ENCODE results near the gene TSPOAP1. TPM values are rescaled to one million over a fixed set of nuclear protein-coding genes. Genes with fewer than 3 reads are reported as not detected.

The TSPOAP1 gene
- total RNA-seq, 1 experiment from 2014 or later: 4.3 TPM

DNA sequence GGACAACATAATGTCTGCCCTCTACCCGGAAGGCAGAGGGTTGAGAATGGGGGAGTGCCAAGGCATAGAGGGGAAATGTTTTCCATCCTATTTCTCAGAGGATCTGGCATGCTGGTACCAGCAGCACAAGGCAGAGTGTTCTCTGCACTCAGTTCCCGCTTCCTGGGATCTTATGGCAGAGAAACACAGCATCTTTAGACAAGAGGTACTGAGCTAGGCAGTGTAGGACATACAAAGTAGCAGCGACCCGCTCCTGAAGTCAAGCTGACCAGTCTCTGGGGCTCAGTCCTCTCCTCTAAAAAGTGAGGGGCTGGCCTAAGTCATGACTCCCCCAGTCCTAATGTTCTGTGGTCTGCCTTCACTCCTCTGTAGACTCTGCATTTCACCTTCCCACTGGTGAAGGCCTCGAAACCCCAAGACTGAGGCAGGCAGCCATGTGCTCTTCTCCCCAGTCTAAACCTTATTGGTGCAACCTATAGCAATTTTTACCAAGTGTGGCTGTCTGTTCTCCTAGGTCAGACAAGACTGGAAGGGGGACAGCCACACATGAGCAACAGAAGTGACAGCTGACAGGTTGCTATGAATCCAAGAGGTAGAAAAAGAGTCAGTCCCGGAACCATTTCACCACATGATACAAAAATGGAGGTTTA lies 11.3 kb upstream of the TSPOAP1 start:
- Histone ChIP-seq H3K9me2 (replicated peaks; ENCODE audit: low read length) (no peaks in the 10 kb centered on the region), H4K20me1 (ENCODE audit: low read length) (no peaks in the 10 kb centered on the region), H2AFZ (ENCODE audit: low read length) (no peak overlapping the region), H3K4me2 (ENCODE audit: low read length) (no peak overlapping the region), H3F3A (ENCODE audit: low read length, unreplicated experiment) (no peaks in the 10 kb centered on the region), H3K4me1 (ENCODE audit: insufficient read depth, low read length) (peaks cover 6% of the 10 kb centered on the region; the same call in 1 of the 2 replicates), H3K9me3 (ENCODE audit: low read length) (no peaks in the 10 kb centered on the region), H3K4me3 (ENCODE audit: low read length) (no peak overlapping the region), H3K9ac (ENCODE audit: low read length) (no peak overlapping the region), H3K27ac (ENCODE audit: low read length) (no peak overlapping the region), H3K27me3 (ENCODE audit: low read length) (no peaks in the 10 kb centered on the region), H3K79me2 (ENCODE audit: low read length) (no peaks in the 10 kb centered on the region), H3K36me3 (ENCODE audit: low read depth, low read length) (peaks cover 10% of the 10 kb centered on the region)
- TF ChIP-seq EZH2phosphoT487 (IDR thresholded peaks at IDR 0.05; ENCODE audit: borderline replicate concordance, low read length) (no peak), EZH2 (IDR thresholded peaks at IDR 0.05; ENCODE audit: low read length, unreplicated experiment) (no peak)
- ChIA-PET CTCF (no interaction called here), POLR2A (ENCODE audit: unreplicated experiment) (interaction anchor here (0.6 to 1.4 kb wide), 2 partner anchors 12 to 19 kb away, joined by 3 to 5 read pairs; partner anchors contain the start of gene SUPT4H1)
- no TSS peak for BruUV-seq (replicated peaks)
- no peak for DNase-seq
- no peak for ATAC-seq
- intact Hi-C loops (cut with micrococcal nuclease): no loop called here

- intact Hi-C loops (cut with micrococcal nuclease): no loop called here
- H3K4me3 ChIP-seq (ENCODE audit: low read length): no peak overlapping the region
- no peak overlapping the region for H3K4me2 ChIP-seq (ENCODE audit: low read length)
- DNase-seq (no peak), ATAC-seq (no peak)
- ChIA-PET CTCF (no interaction called here), POLR2A (ENCODE audit: unreplicated experiment) (interaction anchor here (0.6 to 1.4 kb wide), 2 partner anchors 13 to 20 kb away, joined by 3 to 5 read pairs; partner anchors contain the start of gene SUPT4H1)
- H3K9ac ChIP-seq (ENCODE audit: low read length): no peak overlapping the region
- H3K4me1 ChIP-seq (ENCODE audit: insufficient read depth, low read length): peaks cover 6% of the 10 kb centered on the region; the same call in 1 of the 2 replicates
- H3K9me3 ChIP-seq (ENCODE audit: low read length): no peaks in the 10 kb centered on the region
- H4K20me1 ChIP-seq (ENCODE audit: low read length): no peaks in the 10 kb centered on the region
- TF ChIP-seq EZH2 (IDR thresholded peaks at IDR 0.05; ENCODE audit: low read length, unreplicated experiment) (no peak), EZH2phosphoT487 (IDR thresholded peaks at IDR 0.05; ENCODE audit: borderline replicate concordance, low read length) (no peak)
- TF ChIP-seq, protein P1, sequence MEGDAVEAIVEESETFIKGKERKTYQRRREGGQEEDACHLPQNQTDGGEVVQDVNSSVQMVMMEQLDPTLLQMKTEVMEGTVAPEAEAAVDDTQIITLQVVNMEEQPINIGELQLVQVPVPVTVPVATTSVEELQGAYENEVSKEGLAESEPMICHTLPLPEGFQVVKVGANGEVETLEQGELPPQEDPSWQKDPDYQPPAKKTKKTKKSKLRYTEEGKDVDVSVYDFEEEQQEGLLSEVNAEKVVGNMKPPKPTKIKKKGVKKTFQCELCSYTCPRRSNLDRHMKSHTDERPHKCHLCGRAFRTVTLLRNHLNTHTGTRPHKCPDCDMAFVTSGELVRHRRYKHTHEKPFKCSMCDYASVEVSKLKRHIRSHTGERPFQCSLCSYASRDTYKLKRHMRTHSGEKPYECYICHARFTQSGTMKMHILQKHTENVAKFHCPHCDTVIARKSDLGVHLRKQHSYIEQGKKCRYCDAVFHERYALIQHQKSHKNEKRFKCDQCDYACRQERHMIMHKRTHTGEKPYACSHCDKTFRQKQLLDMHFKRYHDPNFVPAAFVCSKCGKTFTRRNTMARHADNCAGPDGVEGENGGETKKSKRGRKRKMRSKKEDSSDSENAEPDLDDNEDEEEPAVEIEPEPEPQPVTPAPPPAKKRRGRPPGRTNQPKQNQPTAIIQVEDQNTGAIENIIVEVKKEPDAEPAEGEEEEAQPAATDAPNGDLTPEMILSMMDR (conservative IDR thresholded peaks at IDR 0.05; ENCODE audit: low read depth, low read length): no peak
- no peaks in the 10 kb centered on the region for H3K79me2 ChIP-seq (ENCODE audit: low read length)
- no peaks in the 10 kb centered on the region for H3F3A ChIP-seq (ENCODE audit: low read length, unreplicated experiment)
- peaks cover 4% of the 10 kb centered on the region; the same call in 1 of the 2 replicates for H3K36me3 ChIP-seq (ENCODE audit: low read depth, low read length)
- H3K9me2 ChIP-seq (replicated peaks; ENCODE audit: low read length): no peaks in the 10 kb centered on the region
- BruUV-seq (replicated peaks): no TSS peak
- no peaks in the 10 kb centered on the region for H3K27me3 ChIP-seq (ENCODE audit: low read length)
- no peak overlapping the region for H2AFZ ChIP-seq (ENCODE audit: low read length)
- H3K27ac ChIP-seq (ENCODE audit: low read length): no peak overlapping the region
Measured at GRCh38 chr17:58338841-58339754, 10.5 kb upstream of the TSPOAP1 start.

GRCh38 chr17:58338454-58338840 lies 9.9 kb upstream of the TSPOAP1 start:
- Histone ChIP-seq H2AFZ (ENCODE audit: low read length) (no peak overlapping the region), H3K79me2 (ENCODE audit: low read length) (no peaks in the 10 kb centered on the region), H3K36me3 (ENCODE audit: low read depth, low read length) (peaks cover 1% of the 10 kb centered on the region; the same call in 1 of the 2 replicates), H3K9ac (ENCODE audit: low read length) (no peak overlapping the region), H3K4me3 (ENCODE audit: low read length) (no peak overlapping the region), H3K27me3 (ENCODE audit: low read length) (no peaks in the 10 kb centered on the region), H3K9me2 (replicated peaks; ENCODE audit: low read length) (no peaks in the 10 kb centered on the region), H3K9me3 (ENCODE audit: low read length) (no peaks in the 10 kb centered on the region), H3K27ac (ENCODE audit: low read length) (no peak overlapping the region), H4K20me1 (ENCODE audit: low read length) (no peaks in the 10 kb centered on the region), H3K4me2 (ENCODE audit: low read length) (no peak overlapping the region), H3F3A (ENCODE audit: low read length, unreplicated experiment) (no peaks in the 10 kb centered on the region), H3K4me1 (ENCODE audit: insufficient read depth, low read length) (peaks cover 6% of the 10 kb centered on the region; the same call in 1 of the 2 replicates)
- intact Hi-C loops (cut with micrococcal nuclease): no loop called here
- CTCF ChIA-PET: no interaction called here
- POLR2A ChIA-PET (ENCODE audit: unreplicated experiment): interaction anchor here (0.6 kb wide), 1 partner anchor 119 kb away, joined by 4 read pairs; no protein-coding TSS in a partner anchor
- BruUV-seq (replicated peaks): no TSS peak
- ATAC-seq (no peak), DNase-seq (no peak)
- TF ChIP-seq EZH2phosphoT487 (IDR thresholded peaks at IDR 0.05; ENCODE audit: borderline replicate concordance, low read length) (no peak), EZH2 (IDR thresholded peaks at IDR 0.05; ENCODE audit: low read length, unreplicated experiment) (no peak)
- TF ChIP-seq, protein P1 (conservative IDR thresholded peaks at IDR 0.05; ENCODE audit: low read depth, low read length): no peak

Data from PC-3 (cell line).